PC-3 (cell line): Measurements from ENCODE around the gene VMAC. TPM values are rescaled to one million over a fixed set of nuclear protein-coding genes. Genes with fewer than 3 reads are reported as not detected.

Source experiments
- ATAC-seq: fragments of 200-7000 bp; cut with Tn5 transposase; 2 replicates; pipeline ENCODE4 v1.9.1; 2020; ENCODE audit warnings: mild to moderate bottlenecking, moderate library complexity
- BruUV-seq: library from RNA; stranded (reverse); fragments of 400-500 nt; replicated peaks from 2 replicates; lab custom pipeline; 2021; lab: Mats Ljungman, UMichigan
- CTCF ChIA-PET: fragments of 300-600 bp; sonication (Branson Sonifier 250); formaldehyde crosslinking; loops from one replicate; lab custom pipeline; 2022; ENCODE audit warnings: antibody characterized with exemption; lab: Charles Lee
- POLR2A ChIA-PET: fragments of 300-600 bp; sonication (Branson Sonifier 250); formaldehyde crosslinking; loops from one replicate; lab custom pipeline; 2022; ENCODE audit warnings: antibody characterized with exemption; ENCODE audit not compliant: unreplicated experiment; lab: Charles Lee
- DNase-seq: peaks from one replicate; pipeline ENCODE4 v3.0.0-alpha.2; 2015
- H2AFZ ChIP-seq: fragments of 300-600 bp; sonication (generic); 2 replicates; pipeline ENCODE4 v1.6.0; 2016; ENCODE audit warnings: antibody characterized with exemption, low read length
- H3F3A ChIP-seq: fragments of 300-600 bp; sonication (generic); one replicate; pipeline ENCODE4 v1.6.0; 2017; ENCODE audit warnings: antibody characterized with exemption, low read length, control low read depth, mild to moderate bottlenecking; ENCODE audit not compliant: unreplicated experiment
- H3K27ac ChIP-seq: fragments of 300-600 bp; sonication (generic); 2 replicates; pipeline ENCODE4 v1.5.1; 2016; ENCODE audit warnings: mild to moderate bottlenecking, low read length
- H3K27me3 ChIP-seq: fragments of 300-600 bp; sonication (generic); 2 replicates; pipeline ENCODE4 v1.6.1; 2016; ENCODE audit warnings: low read length, mixed read lengths
- H3K36me3 ChIP-seq: fragments of 300-600 bp; sonication (generic); 2 replicates; pipeline ENCODE4 v1.6.1; 2016; ENCODE audit warnings: low read depth, mixed run types, low read length, mixed read lengths
- H3K4me1 ChIP-seq: fragments of 300-600 bp; sonication (generic); 2 replicates; pipeline ENCODE4 v1.5.1; 2016; ENCODE audit warnings: low read length; ENCODE audit not compliant: insufficient read depth
- H3K4me2 ChIP-seq: fragments of 300-600 bp; sonication (generic); 2 replicates; pipeline ENCODE4 v1.6.0; 2016; ENCODE audit warnings: low read length
- H3K4me3 ChIP-seq: fragments of 300-600 bp; sonication (generic); 2 replicates; pipeline ENCODE4 v1.5.1; 2016; ENCODE audit warnings: mild to moderate bottlenecking, low read length, mixed read lengths
- H3K79me2 ChIP-seq: fragments of 300-600 bp; sonication (generic); 2 replicates; pipeline ENCODE4 v1.6.1; 2017; ENCODE audit warnings: low read length, mixed read lengths
- H3K9ac ChIP-seq: fragments of 300-600 bp; sonication (generic); 2 replicates; pipeline ENCODE4 v1.6.0; 2016; ENCODE audit warnings: mild to moderate bottlenecking, low read length
- H3K9me2 ChIP-seq: fragments of 300-600 bp; sonication (generic); replicated peaks from 2 replicates; pipeline ENCODE4 v1.6.1; 2016; ENCODE audit warnings: mixed run types, low read length, mixed read lengths
- H3K9me3 ChIP-seq: fragments of 300-600 bp; sonication (generic); 2 replicates; pipeline ENCODE4 v1.6.1; 2016; ENCODE audit warnings: low read length, mixed read lengths
- H4K20me1 ChIP-seq: fragments of 300-600 bp; sonication (generic); 2 replicates; pipeline ENCODE4 v1.6.1; 2016; ENCODE audit warnings: low read length, mixed read lengths
- EZH2 ChIP-seq: fragments of 300-600 bp; sonication (generic); IDR thresholded peaks from one replicate; pipeline ENCODE4 v1.6.1; 2017; ENCODE audit warnings: antibody characterized with exemption, mild to moderate bottlenecking, low read length; ENCODE audit not compliant: unreplicated experiment
- EZH2phosphoT487 ChIP-seq: fragments of 300-600 bp; sonication (generic); IDR thresholded peaks from 2 replicates; pipeline ENCODE4 v1.6.1; 2018; ENCODE audit warnings: mild to moderate bottlenecking, antibody characterized with exemption, low read length, borderline replicate concordance
- intact Hi-C: fragments of 100-400 bp; cut with micrococcal nuclease; formaldehyde crosslinking; loops from 2 replicates; pipeline ENCODE4 v1.9.0; 2023
- total RNA-seq: library from RNA; depleted of rRNA; stranded (reverse); fragments of >200 nt; gene quantifications from 2 replicates; pipeline ENCODE4 v1.2.3, GENCODE V29; 2014
- TF ChIP-seq, protein P1 (sequence below): fragments of 300-600 bp; sonication (generic); conservative IDR thresholded peaks from 2 replicates; pipeline ENCODE4 v1.5.1; 2017; ENCODE audit warnings: antibody characterized with exemption, low read depth, mild to moderate bottlenecking, low read length

The VMAC gene
- total RNA-seq, 1 experiment from 2014 or later = 8.3 TPM

DNA sequence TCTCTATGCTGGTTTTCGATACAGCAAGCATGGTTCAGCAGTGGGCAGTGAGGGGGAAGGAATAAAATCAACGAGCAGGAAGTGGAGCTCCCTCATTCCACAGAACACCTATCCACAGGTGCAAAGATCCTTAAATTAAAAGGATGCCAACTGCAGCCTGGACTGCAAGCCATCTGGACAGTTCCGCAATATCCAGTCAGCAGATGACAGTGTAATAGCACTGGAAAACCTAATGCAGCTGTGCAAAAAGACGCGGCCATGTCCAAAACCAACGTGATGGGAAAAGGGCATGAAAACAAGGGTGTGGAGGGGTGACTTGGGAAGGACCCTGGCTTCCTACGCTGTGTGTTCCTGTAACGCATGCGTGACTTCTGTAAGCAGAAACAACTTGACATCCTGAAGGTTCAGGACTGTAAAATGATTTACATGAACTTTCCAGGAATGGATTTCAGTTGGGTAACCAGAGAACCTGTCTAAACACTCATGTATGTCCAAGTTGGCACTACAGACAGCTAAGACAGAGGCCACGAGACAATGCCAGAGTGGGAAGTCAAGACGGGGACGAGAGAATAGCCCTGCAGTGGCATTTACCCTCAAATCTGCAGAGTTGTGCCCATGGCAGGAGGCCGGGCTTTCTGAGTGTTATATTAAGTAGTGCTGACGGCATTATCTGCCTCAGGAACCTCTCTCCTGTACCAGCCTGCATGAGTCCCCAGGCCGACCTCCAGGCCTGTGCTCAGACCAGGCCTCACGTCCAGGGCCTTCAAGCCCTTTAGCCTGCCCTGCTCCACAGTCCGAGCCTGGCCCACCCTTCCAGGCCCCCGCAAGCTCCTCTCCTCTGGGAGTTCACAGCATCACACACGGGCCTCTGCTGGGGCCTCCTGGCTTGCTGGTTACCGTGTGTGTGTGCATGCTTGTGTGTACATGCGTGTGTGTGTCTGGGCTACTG is 35.9 kb downstream of the VMAC start:
- Histone ChIP-seq H3K79me2 (peaks cover 51% of the 10 kb centered on the region), H3K4me2 (no peak overlapping the region), H4K20me1 (peaks cover 3% of the 10 kb centered on the region; the same call in 1 of the 2 replicates), H3K36me3 (peaks cover 53% of the 10 kb centered on the region), H2AFZ (no peak overlapping the region), H3K9ac (no peak overlapping the region), H3K9me3 (no peaks in the 10 kb centered on the region), H3K27ac (no peak overlapping the region), H3K9me2 (no peaks in the 10 kb centered on the region), H3K27me3 (no peaks in the 10 kb centered on the region), H3K4me1 (no peaks in the 10 kb centered on the region), H3K4me3 (no peak overlapping the region), H3F3A (no peaks in the 10 kb centered on the region)
- DNase-seq (no peak), ATAC-seq (no peak)
- BruUV-seq = no TSS peak
- POLR2A ChIA-PET = no interaction called here
- intact Hi-C loops = no loop called here
- CTCF ChIA-PET = no interaction called here
- no peak for TF ChIP-seq EZH2
- TF ChIP-seq EZH2phosphoT487 = no peak
- TF ChIP-seq, protein P1, sequence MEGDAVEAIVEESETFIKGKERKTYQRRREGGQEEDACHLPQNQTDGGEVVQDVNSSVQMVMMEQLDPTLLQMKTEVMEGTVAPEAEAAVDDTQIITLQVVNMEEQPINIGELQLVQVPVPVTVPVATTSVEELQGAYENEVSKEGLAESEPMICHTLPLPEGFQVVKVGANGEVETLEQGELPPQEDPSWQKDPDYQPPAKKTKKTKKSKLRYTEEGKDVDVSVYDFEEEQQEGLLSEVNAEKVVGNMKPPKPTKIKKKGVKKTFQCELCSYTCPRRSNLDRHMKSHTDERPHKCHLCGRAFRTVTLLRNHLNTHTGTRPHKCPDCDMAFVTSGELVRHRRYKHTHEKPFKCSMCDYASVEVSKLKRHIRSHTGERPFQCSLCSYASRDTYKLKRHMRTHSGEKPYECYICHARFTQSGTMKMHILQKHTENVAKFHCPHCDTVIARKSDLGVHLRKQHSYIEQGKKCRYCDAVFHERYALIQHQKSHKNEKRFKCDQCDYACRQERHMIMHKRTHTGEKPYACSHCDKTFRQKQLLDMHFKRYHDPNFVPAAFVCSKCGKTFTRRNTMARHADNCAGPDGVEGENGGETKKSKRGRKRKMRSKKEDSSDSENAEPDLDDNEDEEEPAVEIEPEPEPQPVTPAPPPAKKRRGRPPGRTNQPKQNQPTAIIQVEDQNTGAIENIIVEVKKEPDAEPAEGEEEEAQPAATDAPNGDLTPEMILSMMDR = no peak

DNA sequence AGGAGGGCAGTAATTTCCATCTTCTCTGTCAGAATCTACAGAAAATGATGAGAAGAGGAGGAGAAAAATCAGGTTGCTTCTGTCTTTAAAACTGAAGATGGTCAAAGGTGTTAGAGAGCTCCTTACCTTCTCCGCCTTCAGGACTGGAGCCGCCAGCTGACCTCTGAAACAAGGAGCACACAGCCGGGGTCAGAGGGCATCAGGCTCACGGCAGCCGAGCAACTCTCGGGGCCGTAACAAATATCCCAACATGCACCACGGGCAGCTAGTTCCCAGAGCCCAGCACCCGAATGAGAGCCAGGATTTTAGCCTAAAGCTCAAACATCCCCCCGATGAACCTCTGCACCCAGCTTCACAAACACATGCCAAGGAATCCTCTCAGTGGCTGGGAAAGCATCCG is 37.0 kb downstream of the VMAC start:
- Histone ChIP-seq H3K9me2 (no peaks in the 10 kb centered on the region), H3K9ac (no peak overlapping the region), H4K20me1 (peaks cover 12% of the 10 kb centered on the region; the same call in 1 of the 2 replicates), H3K4me2 (no peak overlapping the region), H3K27ac (no peak overlapping the region), H3F3A (no peaks in the 10 kb centered on the region), H3K4me1 (no peaks in the 10 kb centered on the region), H2AFZ (no peak overlapping the region), H3K27me3 (no peaks in the 10 kb centered on the region), H3K4me3 (no peak overlapping the region), H3K79me2 (peaks cover 59% of the 10 kb centered on the region), H3K9me3 (no peaks in the 10 kb centered on the region), H3K36me3 (peaks cover 47% of the 10 kb centered on the region)
- intact Hi-C loops = no loop called here
- ChIA-PET POLR2A (no interaction called here), CTCF (no interaction called here)
- TF ChIP-seq EZH2 (no peak), EZH2phosphoT487 (no peak)
- TF ChIP-seq, protein P1 = no peak
- no TSS peak for BruUV-seq
- no peak for ATAC-seq
- DNase-seq = no peak

DNA sequence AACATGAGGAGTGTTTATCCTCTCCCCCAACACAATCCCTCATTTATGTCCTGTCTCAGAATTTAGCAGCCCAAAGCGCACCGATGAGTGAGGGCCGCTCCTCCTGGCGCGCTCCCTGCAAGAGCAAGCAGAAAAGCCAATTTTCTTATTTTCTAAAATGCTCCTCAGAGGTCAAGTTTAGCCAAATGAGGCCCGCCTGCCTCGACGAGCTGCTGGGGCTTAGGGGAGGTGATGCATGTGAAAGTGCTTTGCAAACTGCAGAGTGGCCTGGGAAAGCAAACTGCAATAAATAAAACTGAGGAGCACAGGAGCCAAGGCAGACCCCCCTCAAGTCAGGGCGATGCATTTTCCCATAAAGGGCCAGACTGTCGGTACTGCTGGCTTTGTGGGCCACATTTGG is 38.4 kb downstream of the VMAC start:
- ChIA-PET POLR2A (no interaction called here), CTCF (no interaction called here)

More for the DNA sequence above, 38.4 kb downstream of the VMAC start:
- H3K4me2 ChIP-seq = no peak overlapping the region
- H3K79me2 ChIP-seq = peaks cover 60% of the 10 kb centered on the region
- TF ChIP-seq EZH2 (no peak), EZH2phosphoT487 (no peak)
- TF ChIP-seq, protein P1 = no peak
- H3K9me2 ChIP-seq = no peaks in the 10 kb centered on the region
- no peaks in the 10 kb centered on the region for H3F3A ChIP-seq
- no peak overlapping the region for H3K4me3 ChIP-seq
- peaks cover 43% of the 10 kb centered on the region for H3K36me3 ChIP-seq
- no peaks in the 10 kb centered on the region for H3K4me1 ChIP-seq
- no peak overlapping the region for H3K9ac ChIP-seq
- no TSS peak for BruUV-seq
- H3K27me3 ChIP-seq = no peaks in the 10 kb centered on the region
- no peaks in the 10 kb centered on the region for H3K9me3 ChIP-seq
- intact Hi-C loops = no loop called here
- peaks cover 13% of the 10 kb centered on the region; the same call in 1 of the 2 replicates for H4K20me1 ChIP-seq
- no peak for ATAC-seq
- no peak overlapping the region for H3K27ac ChIP-seq
- no peak for DNase-seq
- H2AFZ ChIP-seq = no peak overlapping the region
